ENCODE data around the gene HDAC4. TPM values are rescaled to one million over a fixed set of nuclear protein-coding genes. Genes with fewer than 3 reads are reported as not detected.
A peak's percentile ranks its signal among the peaks of the same experiment; 100 is the strongest.

The HDAC4 gene
- total RNA-seq, 1 experiment from 2014 or later, result 32.0 TPM

DNA sequence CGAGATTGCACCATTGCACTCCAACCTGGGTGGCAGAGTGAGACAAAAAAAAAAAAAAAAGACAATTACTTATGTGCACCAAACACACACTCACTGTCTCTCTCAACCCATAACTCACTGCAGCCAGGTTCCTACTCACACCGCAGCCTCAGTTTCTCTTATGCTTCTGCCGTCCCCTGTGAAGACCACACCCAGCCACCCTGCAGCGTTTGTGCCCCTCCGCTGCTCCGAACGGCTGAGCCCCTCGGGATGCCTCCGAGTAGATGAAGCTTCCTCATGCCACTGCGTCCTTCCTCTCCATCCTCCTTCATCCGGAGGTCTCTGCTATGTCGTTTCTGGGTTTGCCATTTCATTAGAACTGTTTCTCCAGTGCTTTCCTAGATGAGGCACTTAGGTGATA is 392.8 kb downstream of the HDAC4 start:
- no peak overlapping the region for H3T11ph ChIP-seq (ENCODE audit: low read length)

More for the DNA sequence above, 392.8 kb downstream of the HDAC4 start:
- WGBS (ENCODE audit: extremely low coverage, insufficient read length, low lambda C conversion rate), result no CpG with 5 or more reads among the region's 12 CpGs
- no peak for TF ChIP-seq CTCF (conservative IDR thresholded peaks at IDR 0.05)
- Histone ChIP-seq H2BK20ac (ENCODE audit: low read depth, low read length, poor library complexity, severe bottlenecking) (no peak overlapping the region), H2AK5ac (ENCODE audit: insufficient read length, low read length) (no peak overlapping the region), H3K18ac (ENCODE audit: insufficient read length, low read depth, low read length) (no peak overlapping the region), H4K20me1 (ENCODE audit: control insufficient read depth, insufficient read depth, insufficient read length) (no peaks in the 10 kb centered on the region), H2BK120ac (ENCODE audit: low read depth, low read length, poor library complexity, severe bottlenecking) (no peak overlapping the region), H2BK12ac (ENCODE audit: insufficient read length, low read depth, low read length) (no peak overlapping the region), H2BK15ac (ENCODE audit: low read depth, low read length) (no peak overlapping the region), H2AFZ (ENCODE audit: low read length) (no peak overlapping the region), H4K91ac (ENCODE audit: insufficient read length, low read depth, low read length) (no peak overlapping the region), H3K9me3 (ENCODE audit: control insufficient read depth, low read depth, low read length) (no peaks in the 10 kb centered on the region), H3K27me3 (ENCODE audit: insufficient read depth, low read length) (no peaks in the 10 kb centered on the region), H3K79me1 (ENCODE audit: insufficient read depth, low read depth, low read length, poor library complexity, severe bottlenecking) (no peaks in the 10 kb centered on the region), H3K4ac (ENCODE audit: low read depth, low read length) (no peak overlapping the region), H3K14ac (ENCODE audit: insufficient read depth, low read length) (peak overlapping the region; percentile 78; the same call in 1 of the 2 replicates), H3K4me1 (ENCODE audit: insufficient read depth, low read length) (no peaks in the 10 kb centered on the region), H3K23ac (ENCODE audit: insufficient read length, low read depth, low read length) (no peak overlapping the region), H3K4me2 (ENCODE audit: insufficient read depth, insufficient read length, low read length) (no peak overlapping the region), H3K9ac (ENCODE audit: extremely low read depth, insufficient read length, low read length) (no peak overlapping the region), H3K56ac (ENCODE audit: insufficient read length, low read depth, low read length) (no peak overlapping the region), H3K27ac (ENCODE audit: insufficient read length, low read depth, low read length) (no peak overlapping the region), H3K23me2 (ENCODE audit: insufficient read length, low read depth, low read length, poor library complexity, severe bottlenecking) (no peaks in the 10 kb centered on the region), H2BK5ac (ENCODE audit: insufficient read length, low read length) (no peak overlapping the region), H4K5ac (ENCODE audit: insufficient read length, low read depth, low read length) (no peak overlapping the region), H4K8ac (replicated peaks; ENCODE audit: insufficient read length, low read depth, low read length) (no peak overlapping the region), H3K79me2 (ENCODE audit: insufficient read depth, low read length) (0 out of 2 replicates have a peak, but pooled peaks cover 1% of the 10 kb centered on the region)
- peaks cover 39% of the 10 kb centered on the region for H3K27me3 Mint-ChIP-seq (ENCODE audit: low read depth)
- H3K4me1 Mint-ChIP-seq, result peaks cover 13% of the 10 kb centered on the region in 2 experiments
- H3K4me3 Mint-ChIP-seq, result no peak overlapping the region
- no peaks in the 10 kb centered on the region for H3K9me3 Mint-ChIP-seq
- DNase-seq, result no peak
- no peaks in the 10 kb centered on the region for H3K36me3 Mint-ChIP-seq (ENCODE audit: insufficient read depth in 1 of 3, low read depth in 3 of 3)
- no peak overlapping the region; a peak in 1 of 7 replicates for H3K27ac Mint-ChIP-seq
